M059J (cell line): Measurements from ENCODE around the gene PDE4D. TPM values are rescaled to one million over a fixed set of nuclear protein-coding genes. Genes with fewer than 3 reads are reported as not detected.
"Not testable (repeated sequence)": the region's sequence is repeated elsewhere in the genome, so short reads cannot be mapped to it uniquely, and the experiment has no call there.

Experiments
- DNase-seq: peaks from one replicate; pipeline ENCODE4 v3.0.0-alpha.2; 2012; ENCODE audit warnings: low read depth
- total RNA-seq: library from RNA; depleted of rRNA; stranded (reverse); fragments of >200 nt; shearing (Covaris generic); gene quantifications from 2 replicates; pipeline ENCODE4 v1.2.3, GENCODE V29; 2014

Gene PDE4D
- total RNA-seq, 1 experiment from 2014 or later: 14.9 TPM

DNA sequence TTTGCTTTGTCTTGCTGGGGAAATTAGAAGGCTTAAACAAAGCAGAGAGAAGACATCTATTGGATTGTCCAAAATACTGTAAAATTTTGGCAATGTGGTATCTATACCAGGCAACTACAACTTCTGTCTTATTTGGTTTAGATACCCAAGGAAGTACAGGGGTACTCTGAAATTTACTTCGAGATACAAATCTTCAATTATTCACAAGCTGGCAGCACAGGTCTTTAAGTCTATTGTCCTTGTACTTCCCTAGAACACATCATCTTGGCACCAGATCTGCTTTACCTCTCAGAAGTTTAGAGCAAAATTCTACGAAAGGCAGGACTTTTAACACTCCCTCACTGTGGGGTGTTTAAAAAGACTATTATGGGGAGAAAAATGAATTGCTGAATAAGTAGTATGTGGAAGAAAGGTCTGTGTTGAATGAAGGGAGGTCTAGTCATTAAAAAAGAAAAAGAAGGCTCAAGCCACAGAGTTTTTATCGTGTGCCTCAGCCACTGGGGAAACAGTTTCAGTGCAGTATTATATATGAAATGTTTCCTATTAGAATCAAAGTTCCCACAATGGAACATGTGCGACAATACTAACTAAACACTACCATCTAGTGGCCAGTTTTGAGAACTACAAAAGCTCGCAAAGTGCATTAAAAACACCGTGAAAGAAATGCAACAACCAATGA is 93.7 kb downstream of the PDE4D start:
- DNase-seq: peak; percentile 70

DNA sequence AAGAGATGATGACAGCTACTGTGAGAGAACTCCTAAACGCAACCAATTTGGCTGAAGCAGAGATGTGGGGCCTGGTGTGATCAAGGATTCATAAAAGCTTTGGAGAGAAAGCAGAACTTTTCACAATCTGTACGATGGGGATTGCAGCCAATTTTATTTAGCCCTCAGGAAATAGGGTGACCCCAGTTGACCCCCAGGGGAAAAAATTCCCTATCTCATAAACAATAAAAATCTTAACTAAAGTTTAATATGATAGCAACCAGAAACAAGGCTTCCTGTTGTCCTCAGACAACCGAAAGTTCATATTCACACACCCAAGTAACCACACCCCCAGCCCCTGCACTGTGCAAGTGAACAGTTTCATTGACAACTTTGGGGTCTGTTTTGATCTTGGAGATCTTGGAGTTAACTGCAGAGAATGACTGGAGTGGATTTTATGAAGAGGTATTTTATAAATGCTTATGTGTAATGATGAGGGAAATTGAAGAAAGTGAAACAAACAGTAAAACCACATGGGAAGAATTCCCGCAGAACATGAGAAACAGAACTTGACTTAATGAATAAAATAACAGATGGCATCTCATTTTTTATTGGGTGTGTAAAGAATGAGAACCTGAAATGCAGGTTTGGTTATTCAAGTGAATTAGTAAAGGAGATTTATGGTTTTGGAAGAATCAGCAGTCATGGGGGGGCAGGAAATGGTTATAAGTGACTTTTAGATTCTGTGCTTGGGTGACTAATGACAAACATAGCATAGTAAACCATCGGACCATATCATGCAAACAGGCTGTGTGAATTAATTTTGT is 94.5 kb downstream of the PDE4D start:
- DNase-seq: peak; percentile 84

DNA sequence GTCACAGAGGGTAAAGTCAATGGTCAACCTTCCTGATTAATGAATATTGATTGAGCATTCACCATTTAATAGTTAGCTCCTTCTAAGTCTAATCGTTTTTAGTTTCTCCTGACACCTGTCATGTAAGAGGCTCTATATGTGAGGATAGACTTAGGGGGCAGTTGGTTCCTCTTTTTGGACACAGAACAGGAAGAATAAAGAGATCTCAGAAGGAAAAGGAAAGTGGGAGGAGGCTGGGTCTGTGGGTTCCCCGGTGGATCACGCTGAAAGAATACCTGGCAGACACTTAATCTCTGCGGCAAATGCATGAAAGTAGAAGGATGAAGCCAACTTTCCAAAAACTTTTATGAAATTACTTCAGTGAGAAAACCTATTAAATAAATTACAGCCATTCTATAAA is 98.4 kb downstream of the PDE4D start:
- DNase-seq: no peak

DNA sequence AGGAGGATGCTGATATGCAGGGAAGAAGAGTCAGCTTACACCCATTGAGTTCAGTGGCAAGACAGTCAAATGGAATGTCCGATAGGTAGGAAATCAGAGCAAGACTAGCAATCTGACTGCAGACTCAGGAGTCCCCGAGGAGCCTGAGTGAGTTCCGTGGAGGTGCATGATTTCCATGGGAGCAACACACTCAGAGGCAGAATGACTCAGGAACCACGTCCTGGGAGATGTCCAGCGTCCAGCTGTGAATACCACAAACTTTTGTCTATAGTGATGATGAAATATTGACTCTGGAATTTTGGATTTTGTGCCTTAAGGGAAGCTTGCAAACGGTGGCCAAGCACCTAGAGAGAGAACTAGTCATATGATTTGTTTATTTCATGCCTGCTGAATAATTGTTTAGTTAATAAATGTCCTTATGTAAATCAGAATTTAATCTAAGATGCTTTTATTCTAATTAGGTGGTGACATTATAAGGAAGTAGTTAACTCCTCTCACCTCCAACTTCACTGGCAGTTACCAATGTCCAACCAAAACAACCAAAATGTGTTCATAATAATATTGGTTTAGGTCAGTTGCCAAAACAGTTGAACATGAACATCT is 100.4 kb downstream of the PDE4D start:
- peak; percentile 99 for DNase-seq

DNA sequence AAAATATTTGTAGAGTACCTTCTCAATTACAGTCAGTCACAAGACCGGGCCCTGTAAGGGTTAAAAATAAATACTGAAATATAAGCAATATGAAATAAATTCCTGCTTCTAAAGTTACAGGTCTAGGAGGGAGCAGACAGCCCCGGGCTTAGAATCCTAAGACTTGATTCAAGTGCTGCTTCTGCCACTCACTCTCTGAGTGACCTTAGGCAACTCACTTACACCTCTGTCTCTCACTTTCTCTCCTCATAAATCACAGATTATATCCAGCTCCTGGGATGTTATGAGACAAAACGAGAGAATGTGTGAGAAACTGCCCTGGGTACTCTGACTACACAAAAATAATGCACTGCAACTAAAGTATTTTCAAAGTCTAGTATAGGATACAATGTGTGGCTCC is 101.9 kb downstream of the PDE4D start:
- DNase-seq: no peak

DNA sequence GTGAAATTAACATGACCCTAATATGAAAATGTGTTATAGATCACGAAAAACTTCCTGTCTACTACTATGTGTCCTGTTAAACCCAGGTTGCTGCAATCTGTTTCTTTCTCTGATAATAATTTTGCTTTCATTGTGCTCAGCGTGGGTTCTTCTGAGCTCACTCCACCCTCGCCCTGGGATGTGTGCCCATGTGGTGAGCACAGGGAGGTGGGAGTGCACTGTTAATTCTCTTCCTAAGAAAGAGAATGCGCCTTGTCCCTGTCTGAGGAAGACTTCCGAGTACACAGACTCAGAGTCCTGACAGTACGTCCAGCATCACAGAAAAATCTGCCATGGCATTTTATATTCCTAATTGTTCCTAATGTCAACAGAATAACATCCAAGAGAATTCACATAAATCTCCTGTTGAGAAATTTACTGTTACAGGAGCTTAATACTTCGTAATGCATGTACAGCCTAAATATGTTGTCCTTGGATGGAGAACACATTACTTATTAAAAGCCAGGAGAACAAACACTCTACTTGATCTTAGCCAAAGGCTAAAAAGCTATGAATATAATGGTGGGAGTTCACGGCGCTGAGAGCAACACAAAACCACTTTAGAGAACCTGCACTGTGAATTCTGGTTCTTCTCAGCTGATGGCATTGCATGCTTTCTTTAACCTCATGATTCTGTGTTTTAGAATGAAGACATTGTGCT is 102.6 kb downstream of the PDE4D start:
- no peak for DNase-seq

DNA sequence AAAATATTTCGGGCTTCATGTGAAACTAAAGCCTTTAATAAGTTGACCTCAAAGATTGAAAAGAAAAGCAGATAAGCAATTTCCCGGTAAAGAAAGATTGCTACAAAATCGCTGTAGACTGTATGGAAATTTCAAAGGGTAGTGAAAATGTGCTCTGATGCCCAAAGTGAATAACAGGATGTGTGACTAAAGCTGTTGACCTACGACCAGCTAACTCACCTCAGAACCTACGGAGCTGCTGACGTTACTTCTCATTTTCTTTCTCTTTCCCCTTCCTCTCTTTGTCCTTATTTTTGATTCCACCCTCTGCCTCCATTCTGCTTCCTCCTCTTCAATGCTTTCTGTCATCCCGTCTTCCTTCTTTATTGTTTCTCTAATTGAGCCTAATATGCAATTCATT is 103.2 kb downstream of the PDE4D start:
- DNase-seq: peak; percentile 78

DNA sequence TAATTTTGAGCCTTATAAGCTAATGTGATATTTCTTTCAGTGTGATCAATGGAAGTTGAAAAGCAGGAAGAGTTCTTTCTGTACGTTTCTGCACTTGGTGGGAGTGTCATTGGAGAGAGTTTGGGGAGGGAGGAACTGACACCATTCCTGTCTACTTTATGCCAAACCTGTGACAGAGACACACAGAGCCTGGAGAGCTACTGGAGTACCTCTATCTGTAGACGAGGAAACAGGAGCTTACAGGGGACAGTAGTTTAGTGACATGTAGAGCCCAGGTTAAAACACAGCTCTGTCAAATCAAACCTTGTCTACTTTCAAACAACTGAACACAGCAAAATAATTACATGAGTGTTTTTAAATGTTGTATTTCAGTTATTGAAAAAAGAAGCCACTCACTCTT is 103.6 kb downstream of the PDE4D start:
- no peak for DNase-seq

DNA sequence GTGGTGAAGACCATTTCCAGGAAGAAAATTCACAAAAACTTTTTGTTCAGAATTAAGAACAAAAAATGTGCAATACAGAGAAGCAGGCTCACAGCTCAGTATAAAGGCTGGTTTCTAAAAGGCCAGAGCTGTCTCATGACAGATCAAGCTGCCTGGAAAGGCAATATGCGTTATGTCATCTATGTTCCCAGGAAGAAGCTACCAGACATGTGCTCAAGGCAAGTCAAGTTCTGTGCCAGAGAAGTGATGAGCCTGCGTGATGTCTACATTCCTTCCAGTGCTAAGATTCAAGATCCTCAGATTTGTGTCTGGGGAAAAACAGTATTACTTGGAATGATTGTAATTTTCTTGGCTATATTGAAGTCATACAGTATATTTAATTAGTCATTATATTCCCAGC is 104.3 kb downstream of the PDE4D start:
- DNase-seq: no peak

DNA sequence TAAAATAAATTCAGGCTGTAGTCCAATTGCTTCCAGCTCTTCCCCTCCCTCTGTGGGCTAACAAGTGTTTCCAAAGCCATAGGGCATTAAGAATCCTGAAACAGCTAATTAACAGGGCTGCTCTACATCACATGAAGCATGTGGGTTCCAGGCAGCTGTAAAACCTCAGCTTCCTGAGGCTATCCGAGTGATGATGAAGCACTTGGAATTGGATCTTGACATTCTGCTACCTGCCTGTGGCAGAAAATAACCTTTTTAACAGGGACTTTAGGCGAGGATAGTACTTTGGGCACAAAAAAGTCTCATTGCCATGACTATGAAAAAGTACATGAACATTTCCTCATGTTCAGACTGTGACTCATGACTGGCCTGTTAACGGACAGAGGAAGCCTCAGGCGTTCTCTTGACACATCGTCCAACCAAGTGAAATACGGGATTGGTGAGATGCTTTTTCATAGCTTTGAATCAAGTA is 107.2 kb downstream of the PDE4D start:
- peak; percentile 98 for DNase-seq

DNA sequence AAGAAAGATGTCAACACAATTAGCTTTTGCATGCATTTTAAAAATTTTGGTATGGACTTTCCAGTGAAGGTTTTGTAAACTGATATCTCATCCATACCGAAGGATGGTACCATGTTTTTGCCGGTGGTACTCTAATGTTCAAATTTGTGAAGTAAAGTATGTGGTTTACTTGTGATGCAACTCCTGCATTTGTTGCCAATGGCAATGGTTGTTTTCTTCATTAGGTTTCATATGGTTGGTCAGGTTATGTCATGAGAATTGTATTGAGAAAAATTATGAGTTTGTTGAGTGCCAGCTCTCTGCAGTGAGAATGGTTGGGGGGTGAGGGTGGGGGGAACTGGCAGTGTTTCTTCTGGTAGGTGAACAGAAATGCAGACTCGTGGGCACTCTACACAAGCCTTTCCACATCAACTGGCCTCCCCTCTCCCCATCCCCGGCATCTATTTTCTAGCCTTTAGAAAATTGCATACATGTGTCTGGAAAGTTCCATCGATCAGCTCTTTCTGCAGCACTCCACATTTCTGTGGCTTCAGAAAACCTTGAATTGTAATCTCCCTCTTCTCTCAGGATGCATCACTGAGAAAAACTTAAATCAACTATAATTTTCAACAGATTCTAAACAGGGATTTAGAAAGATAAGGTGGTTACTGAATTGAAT is 107.7 kb downstream of the PDE4D start:
- peak; percentile 56 for DNase-seq

DNA sequence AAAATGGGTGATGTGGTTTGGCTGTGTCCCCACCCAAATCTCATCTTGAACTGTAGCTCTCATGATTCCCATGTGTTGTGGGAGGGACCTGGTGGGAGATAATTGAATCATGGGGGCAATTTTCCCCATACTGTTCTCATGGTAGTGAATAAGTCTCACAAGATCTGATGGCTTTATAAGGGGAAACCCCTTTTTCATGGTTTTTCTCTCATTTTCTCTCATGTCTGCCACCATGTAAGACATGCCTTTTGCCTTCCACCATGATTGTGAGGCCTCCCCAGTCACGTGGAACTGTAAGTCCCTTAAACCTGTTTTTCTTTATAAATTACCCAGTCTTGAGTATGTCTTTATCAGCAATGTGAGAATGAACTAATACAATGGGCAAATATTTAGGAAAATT is 108.8 kb downstream of the PDE4D start:
- DNase-seq: not testable (repeated sequence)

DNA sequence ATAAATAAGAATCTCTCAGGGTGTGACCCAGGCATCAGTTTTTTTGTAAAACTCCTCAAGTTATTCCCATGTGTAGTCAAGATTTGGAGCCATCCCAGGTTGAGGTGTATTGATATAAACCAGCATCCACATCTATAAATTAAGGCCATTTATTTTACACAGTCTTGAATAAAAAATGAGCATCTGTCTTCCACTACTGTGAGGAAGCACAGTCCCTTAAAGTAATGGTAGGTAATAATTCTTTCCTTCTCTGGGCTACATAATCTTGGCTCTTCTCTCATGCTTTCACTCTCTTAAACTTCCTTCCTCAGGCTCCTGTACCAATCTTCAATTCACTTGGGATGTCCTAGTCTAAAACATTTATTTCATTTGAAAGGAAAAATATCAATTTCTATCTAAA is 110.3 kb downstream of the PDE4D start:
- no peak for DNase-seq

DNA sequence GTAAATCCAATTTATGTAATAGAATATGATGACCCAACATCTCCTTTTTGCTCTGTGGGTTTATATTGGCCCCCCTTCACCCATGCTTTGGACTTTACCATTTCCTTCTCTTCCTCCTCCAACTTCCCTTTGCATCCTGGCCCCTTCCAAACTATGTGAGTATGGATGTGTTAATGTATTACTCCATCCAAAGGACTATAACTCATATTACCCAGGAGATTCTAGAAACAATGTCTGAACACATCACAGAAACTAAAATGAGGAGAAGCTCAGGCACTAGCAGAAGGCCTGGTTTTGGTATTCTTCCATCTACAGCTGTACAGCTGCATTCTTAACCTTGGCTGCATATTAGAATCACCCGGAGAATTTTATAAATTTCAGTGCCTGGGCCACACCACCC is 110.7 kb downstream of the PDE4D start:
- DNase-seq: no peak

DNA sequence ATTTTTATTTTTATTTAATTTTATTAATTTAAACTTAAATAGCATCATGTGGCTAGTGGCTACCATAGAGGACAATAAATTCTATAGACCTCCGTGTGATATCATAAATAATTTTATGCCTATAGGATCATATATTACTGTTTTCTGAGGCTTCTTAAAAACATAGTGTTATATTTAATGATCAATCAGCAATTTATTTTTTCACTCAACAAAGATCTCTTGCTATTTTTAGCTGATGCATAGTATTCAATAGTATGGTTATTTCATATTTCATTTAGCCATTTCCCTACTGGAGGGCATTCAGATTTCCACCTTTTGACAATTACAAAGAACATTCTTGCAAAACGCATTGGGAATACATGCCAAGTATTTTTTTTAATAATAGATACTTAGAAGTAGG is 114.1 kb downstream of the PDE4D start:
- no peak for DNase-seq

DNA sequence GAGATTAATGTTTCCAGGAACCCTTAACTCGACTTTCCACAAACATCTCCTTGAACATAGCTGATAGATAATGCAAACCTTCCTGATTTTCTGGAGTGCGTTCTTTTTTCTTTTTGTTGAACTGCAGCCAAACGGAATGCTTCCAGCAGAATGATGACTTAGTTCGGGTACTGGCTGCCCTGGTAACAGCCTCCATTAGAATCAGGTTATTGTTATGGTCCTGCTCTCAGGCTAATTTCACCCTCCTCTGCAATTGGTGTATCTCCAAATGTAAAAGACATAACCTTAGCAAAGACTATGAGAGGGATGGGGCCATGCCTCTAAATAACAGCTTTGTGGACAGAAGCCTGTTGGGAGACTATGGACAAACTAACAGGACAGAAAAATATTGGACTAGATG is 116.5 kb downstream of the PDE4D start:
- no peak for DNase-seq

DNA sequence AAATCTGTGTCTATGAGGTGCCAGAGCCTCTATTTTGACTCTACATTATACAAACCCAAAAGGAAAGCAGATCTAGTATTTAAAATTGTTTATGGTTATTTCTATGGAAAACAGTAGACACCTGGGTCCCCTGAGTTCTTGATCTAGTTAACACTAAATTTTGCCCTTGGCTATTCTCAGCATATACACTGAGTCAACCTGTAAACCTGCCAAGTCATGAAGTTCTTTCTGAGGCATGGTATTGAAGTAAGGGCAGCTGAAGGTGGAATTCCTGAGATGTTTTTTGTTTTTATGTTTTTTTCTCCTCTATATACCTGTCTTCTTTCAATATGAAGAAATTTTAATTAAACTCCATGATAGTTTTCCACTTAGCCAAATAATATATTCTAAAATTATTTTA is 120.2 kb downstream of the PDE4D start:
- peak; percentile 87 for DNase-seq

DNA sequence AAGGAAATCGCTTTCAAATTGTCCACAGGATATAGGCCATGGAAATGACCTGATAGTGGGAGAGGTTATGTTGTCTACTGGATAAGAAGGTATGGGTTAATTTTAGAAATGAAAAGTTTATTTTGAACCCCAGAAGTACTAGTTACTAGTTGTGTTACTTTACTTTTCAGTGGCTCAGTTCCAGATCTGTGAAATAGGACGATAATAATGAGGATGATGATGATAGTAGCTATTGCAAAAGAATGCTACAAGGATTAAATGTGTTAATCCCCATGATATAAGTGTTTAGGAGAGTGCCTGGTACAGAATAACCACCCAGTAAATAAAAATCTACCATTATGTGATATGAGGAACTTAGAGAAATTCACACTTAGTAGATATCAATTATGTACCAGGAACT is 120.8 kb downstream of the PDE4D start:
- no peak for DNase-seq

DNA sequence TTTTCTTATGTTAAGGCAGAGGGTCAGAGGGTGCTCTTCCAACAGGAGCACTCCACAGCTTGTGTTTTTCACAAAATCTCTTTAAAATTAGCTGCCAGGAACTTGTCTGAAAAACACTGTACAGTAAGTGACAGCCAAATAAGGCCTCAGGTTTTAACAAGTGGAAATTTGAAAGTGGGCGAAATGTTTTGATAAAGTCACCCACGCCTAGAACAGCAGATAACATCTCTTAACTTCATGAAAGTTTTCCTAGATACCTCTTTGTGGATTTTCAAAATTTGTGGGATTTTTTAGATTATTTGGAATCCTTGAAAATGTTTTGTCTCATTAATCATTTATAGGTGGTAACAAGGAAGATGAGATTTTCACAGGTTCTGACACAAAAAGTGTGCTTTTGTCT is 121.3 kb downstream of the PDE4D start:
- no peak for DNase-seq

DNA sequence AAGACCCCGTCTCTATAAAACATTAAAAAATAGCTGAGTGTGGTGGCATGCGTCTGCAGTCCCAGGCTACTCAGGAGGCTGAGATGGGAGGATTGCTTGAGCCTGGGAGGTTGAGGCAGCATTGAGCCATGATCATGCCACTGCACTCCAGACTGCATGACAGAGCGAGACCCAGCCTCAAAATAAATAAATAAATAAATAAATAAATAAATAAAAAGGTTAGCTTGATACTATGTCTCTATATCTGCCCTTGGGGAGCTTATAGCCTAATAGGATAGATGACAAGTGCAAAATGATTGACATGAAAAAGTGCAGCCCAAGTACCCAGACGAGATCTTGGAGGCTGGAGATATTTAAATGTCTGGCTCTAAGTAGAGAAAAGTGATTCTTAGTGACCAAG is 122.6 kb downstream of the PDE4D start:
- DNase-seq: no peak

DNA sequence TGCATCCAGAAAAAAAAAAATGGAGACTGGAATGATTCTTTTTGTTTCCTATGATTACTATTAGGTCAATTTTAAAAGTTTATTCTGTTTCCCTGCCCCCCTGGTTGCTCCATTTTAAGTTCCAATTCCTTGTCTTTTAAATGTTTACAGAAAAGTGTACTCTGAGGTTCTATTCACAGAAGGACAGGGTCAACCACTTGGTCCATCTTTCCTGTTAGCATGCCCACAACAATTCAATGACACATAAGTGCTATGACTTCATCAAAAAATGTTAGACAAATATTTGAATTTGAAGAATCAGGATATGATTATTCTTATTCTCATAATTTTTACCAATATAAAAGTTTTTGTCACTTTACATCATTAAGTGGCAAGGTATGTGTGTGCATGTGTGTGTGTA is 123.7 kb downstream of the PDE4D start:
- peak; percentile 67 for DNase-seq

DNA sequence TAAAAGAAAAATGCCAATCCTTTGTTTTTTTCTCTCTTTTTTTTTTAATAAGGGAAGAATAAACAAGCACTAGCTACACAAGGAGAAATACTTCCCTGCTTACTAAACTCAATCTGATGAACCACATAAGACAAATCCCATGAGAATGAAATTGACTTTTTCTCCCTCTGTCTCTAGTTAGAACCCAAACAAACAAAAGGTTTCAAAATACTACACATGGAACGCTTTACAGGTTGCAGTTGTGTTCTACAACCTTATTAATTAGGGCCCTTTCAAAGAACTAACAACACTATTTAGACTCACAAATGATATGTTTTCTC is 124.5 kb downstream of the PDE4D start:
- no peak for DNase-seq
